Psoas muscle (tissue), 8 donors: ENCODE measurements around the gene OXNAD1. TPM values are rescaled to one million over a fixed set of nuclear protein-coding genes. Genes with fewer than 3 reads are reported as not detected.

Experiments used
- ATAC-seq, 4 donors: fragments of 200-7000 bp; cut with Tn5 transposase; one replicate each; pipeline ENCODE4 v1.9.1; 2020; ENCODE audit warnings: moderate library complexity in 3 of 4, mild to moderate bottlenecking in 2 of 4
- DNase-seq, 2 donors: peaks; one replicate each; pipeline ENCODE4 v3.0.0-alpha.2; 2020
- H3K27ac ChIP-seq: fragments of 200-600 bp; one replicate; pipeline ENCODE4 v1.8.0; 2022
- H3K27me3 ChIP-seq, 3 donors: fragments of 200-600 bp in 1 of 3; one replicate each; pipeline versions ENCODE4 v1.6.1 to v1.8.0; 2013 to 2022; ENCODE audit warnings: low read length in 2 of 3, mild to moderate bottlenecking in 2 of 3, moderate library complexity in 1 of 3; ENCODE audit not compliant: insufficient read depth in 3 of 3
- H3K36me3 ChIP-seq, 2 donors: fragments of 200-600 bp in 1 of 2; one replicate each; pipeline versions ENCODE4 v1.6.1 to v1.8.0; 2013 to 2022; ENCODE audit warnings: low read depth in 1 of 2, mild to moderate bottlenecking in 1 of 2, moderate library complexity in 1 of 2; ENCODE audit not compliant: insufficient read depth in 1 of 2
- H3K4me1 ChIP-seq: fragments of 200-600 bp; one replicate; pipeline ENCODE4 v1.8.0; 2022
- H3K4me3 ChIP-seq: fragments of 200-600 bp; one replicate; pipeline ENCODE4 v1.8.0; 2022; ENCODE audit warnings: mild to moderate bottlenecking
- H3K9me3 ChIP-seq: fragments of 200-600 bp; one replicate; pipeline ENCODE4 v1.8.0; 2022
- WGBS, 3 donors: extraction: QIAGEN DNeasy Blood & Tissue Kit; methylation state at CpG; one replicate each; pipeline versions ENCODE4 v1.1.6 to v1.1.7; 2013; 5-methylcytosine and 5-hydroxymethylcytosine counted together
- intact Hi-C, 2 donors: fragments of 100-400 bp; cut with DNase I; formaldehyde crosslinking; loops; one replicate each; pipeline versions ENCODE4 v1.11.0 to v1.14.2; 2022
- polyA plus RNA-seq, 3 donors: library from polyadenylated mRNA; stranded (reverse); fragments of 200-250 nt; gene quantifications; one replicate each; pipeline ENCODE4 v1.2.3, GENCODE V29; 2013
- total RNA-seq, 4 donors: library from RNA; stranded (reverse); fragmentation: NEBNext Ultra II Directional in 2 of 4; extraction: Animal tissue kit (Norgen Biotek cat#: 25700) in 2 of 4; gene quantifications; one replicate each; pipeline versions ENCODE4 v1.2.1 to v1.2.4, GENCODE V29; 2021 to 2023
- TF ChIP-seq, protein P1 (sequence below): fragments of 200-600 bp; IDR thresholded peaks from one replicate; pipeline ENCODE4 v1.8.0; 2022; ENCODE audit warnings: antibody characterized with exemption
- donor health status: healthy with polysubstance abuse.
- donor health status: DM: no; HTN: no; CAD: no; lungs with moderate emphysema.
- donor health status: Bipolar disorder and iron deficiency.
- donor health status: healthy.
- donor health status: DM: yes; HTN: yes; CAD: no.
- donor health status: DM: no; HTN: no; CAD: no.
- donor health status: DM: no; HTN: no; CAD: no.
- donor health status: DM: yes; HTN: yes; CAD: no.

Gene OXNAD1
- total and polyA plus RNA-seq, 7 donors: 5.4 to 24.4 (median 10.4) TPM

DNA sequence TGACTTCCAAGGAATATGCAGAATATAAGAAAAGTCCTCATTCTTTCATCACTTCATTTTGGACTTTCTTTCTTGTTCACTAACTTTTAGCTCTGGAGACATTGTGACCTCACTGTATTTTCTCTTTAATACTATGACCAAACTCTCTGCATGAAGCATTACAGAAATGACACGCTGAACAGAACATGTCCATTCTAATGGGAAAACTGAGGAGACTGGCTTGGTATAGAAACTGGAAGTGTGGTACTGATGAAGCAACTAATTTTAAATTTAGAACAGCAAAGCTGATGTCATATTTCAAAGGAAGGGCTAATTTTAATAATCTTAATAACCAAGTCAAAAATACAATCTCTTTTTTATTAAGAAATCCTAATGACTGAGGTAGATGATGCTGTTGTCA lies 5.0 kb upstream of the OXNAD1 start:
- peaks cover 64% of the 10 kb centered on the region for H3K4me1 ChIP-seq
- no peak overlapping the region for H3K4me3 ChIP-seq
- H3K27ac ChIP-seq: peak overlapping the region; percentile 6
- TF ChIP-seq, protein P1, sequence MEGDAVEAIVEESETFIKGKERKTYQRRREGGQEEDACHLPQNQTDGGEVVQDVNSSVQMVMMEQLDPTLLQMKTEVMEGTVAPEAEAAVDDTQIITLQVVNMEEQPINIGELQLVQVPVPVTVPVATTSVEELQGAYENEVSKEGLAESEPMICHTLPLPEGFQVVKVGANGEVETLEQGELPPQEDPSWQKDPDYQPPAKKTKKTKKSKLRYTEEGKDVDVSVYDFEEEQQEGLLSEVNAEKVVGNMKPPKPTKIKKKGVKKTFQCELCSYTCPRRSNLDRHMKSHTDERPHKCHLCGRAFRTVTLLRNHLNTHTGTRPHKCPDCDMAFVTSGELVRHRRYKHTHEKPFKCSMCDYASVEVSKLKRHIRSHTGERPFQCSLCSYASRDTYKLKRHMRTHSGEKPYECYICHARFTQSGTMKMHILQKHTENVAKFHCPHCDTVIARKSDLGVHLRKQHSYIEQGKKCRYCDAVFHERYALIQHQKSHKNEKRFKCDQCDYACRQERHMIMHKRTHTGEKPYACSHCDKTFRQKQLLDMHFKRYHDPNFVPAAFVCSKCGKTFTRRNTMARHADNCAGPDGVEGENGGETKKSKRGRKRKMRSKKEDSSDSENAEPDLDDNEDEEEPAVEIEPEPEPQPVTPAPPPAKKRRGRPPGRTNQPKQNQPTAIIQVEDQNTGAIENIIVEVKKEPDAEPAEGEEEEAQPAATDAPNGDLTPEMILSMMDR: no peak
- 87 to 98% (median 89%) methylated on average over 1 of the region's 1 CpG for WGBS, 3 donors
- peaks cover 9 to 37% of the 10 kb centered on the region in 2 donors for H3K36me3 ChIP-seq
- no peaks in the 10 kb centered on the region for H3K27me3 ChIP-seq
- H3K9me3 ChIP-seq: no peaks in the 10 kb centered on the region
- no peak for ATAC-seq
- intact Hi-C loops: no loop called here
- no peak for DNase-seq

DNA sequence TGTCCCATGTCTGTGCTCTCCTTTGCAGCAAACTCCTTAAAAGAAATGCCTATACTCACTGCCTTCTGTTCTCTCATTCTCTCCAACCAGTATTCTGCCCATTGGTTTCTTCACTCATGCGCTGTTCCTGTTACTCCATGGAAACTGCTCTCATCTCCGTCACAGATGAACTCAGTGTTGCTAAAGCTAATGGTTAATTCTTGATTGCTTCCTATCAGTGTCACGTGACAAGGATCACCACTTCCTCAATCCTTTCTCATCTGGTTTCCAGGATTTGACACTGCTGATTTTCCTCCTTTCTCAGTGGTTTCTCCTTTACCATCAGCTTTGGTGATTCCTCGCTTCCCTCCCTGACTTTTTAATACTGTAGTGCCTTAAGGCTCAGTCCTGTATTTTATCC lies 2.8 kb upstream of the OXNAD1 start:
- no peak overlapping the region for H3K4me3 ChIP-seq
- DNase-seq: no peak
- no peaks in the 10 kb centered on the region for H3K27me3 ChIP-seq
- H3K36me3 ChIP-seq: peaks cover 9 to 37% of the 10 kb centered on the region in 2 donors
- H3K9me3 ChIP-seq: no peaks in the 10 kb centered on the region
- intact Hi-C loops: no loop called here
- no peak for ATAC-seq
- H3K4me1 ChIP-seq: peaks cover 68% of the 10 kb centered on the region
- no peak overlapping the region for H3K27ac ChIP-seq
- 76 to 80% (median 77%) methylated on average over 4 of the region's 4 CpGs for WGBS, 3 donors
- TF ChIP-seq, protein P1: no peak

DNA sequence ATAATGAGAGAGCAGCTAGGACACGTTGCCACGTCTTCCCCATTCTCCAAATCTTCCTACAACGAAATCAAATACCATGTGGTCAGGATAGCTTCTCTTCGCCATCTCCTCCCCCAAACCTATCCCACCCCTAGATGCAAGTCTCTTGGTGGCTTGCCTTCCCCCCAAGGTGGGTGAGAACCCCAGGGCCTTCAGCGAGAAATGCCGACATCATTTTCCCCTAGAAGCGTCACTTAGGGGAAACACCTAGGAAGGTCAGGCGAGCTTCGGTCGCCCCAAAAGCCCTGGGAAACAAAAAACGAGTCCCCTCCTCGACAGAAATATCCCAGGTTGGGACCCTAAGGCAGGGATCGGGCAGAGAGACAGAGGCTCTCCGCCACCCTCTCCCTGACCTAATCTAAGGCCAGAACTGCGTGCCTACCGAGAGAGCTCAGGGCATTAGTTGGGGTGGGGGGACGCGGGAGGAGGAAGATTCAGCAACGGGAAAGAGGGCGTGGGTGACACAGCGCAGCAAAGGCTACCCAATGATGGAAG lies 771 bp upstream of the OXNAD1 start:
- no peaks in the 10 kb centered on the region for H3K9me3 ChIP-seq
- 0 to 1% (median 0%) methylated on average over 21 of the region's 21 CpGs for WGBS, 3 donors
- ATAC-seq (no peak), DNase-seq (no peak)
- TF ChIP-seq, protein P1: no peak
- no peaks in the 10 kb centered on the region for H3K27me3 ChIP-seq
- H3K36me3 ChIP-seq: peaks cover 9 to 31% of the 10 kb centered on the region in 2 donors
- peak overlapping the region; percentile 74 for H3K4me3 ChIP-seq
- intact Hi-C loops: no loop called here
- peaks cover 65% of the 10 kb centered on the region for H3K4me1 ChIP-seq
- peak overlapping the region; percentile 89 for H3K27ac ChIP-seq

DNA sequence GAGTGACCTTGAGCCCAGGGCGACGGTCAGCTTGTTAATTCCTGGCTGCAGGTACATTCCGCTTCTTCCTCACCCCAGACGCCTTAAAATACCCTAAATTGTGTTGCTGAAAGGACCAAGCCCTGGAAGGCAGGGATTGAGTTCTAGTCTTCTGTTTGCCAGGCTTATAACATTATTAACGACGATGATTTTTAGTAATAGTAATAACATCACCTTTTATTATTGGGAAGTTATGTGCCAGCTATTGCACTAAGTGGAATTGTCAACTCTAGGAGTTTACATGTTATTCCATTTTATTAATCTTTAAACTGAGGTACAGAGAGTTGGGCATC lies 409 bp downstream of the OXNAD1 start:
- Histone ChIP-seq H3K36me3 (peaks cover 6 to 31% of the 10 kb centered on the region in 2 donors), H3K4me1 (peaks cover 54% of the 10 kb centered on the region), H3K4me3 (peak overlapping the region; percentile 74), H3K9me3 (no peaks in the 10 kb centered on the region), H3K27me3 (no peaks in the 10 kb centered on the region), H3K27ac (peak overlapping the region; percentile 89)
- TF ChIP-seq, protein P1: no peak
- no peak for ATAC-seq
- no peak for DNase-seq
- 0% methylated on average over 6 of the region's 6 CpGs for WGBS, 3 donors
- intact Hi-C loops: loop anchor here in 1 of 2 donors (5.0 kb wide), 1 partner anchor 287 kb away; no protein-coding TSS in a partner anchor

DNA sequence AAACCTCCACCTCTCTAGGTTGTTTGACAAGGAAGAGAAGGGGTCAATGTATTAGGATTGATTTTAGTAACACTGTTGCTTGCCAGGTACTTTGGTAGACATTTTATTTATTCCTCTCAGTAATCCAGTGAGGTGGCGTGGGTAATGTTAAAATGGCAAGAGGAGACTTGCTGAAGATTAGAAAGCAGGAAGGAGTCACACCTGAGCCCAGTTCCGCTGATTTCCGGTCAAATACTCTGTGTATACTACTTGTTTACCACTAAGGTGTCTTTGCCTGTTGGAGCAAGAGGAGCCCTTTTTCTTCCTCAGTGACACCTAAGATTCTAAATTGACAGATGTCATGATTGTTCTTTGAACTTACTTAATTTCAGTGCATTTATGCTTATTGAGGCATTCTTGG lies 1.7 kb downstream of the OXNAD1 start:
- DNase-seq (no peak), ATAC-seq (no peak)
- peaks cover 9 to 34% of the 10 kb centered on the region in 2 donors for H3K36me3 ChIP-seq
- no peaks in the 10 kb centered on the region for H3K9me3 ChIP-seq
- 54 to 76% (median 60%) methylated on average over 3 of the region's 3 CpGs for WGBS, 3 donors
- H3K4me1 ChIP-seq: peaks cover 52% of the 10 kb centered on the region
- no peaks in the 10 kb centered on the region for H3K27me3 ChIP-seq
- TF ChIP-seq, protein P1: no peak
- intact Hi-C loops: loop anchor here in 1 of 2 donors (5.0 kb wide), 1 partner anchor 286 kb away; no protein-coding TSS in a partner anchor
- H3K4me3 ChIP-seq: peak overlapping the region; percentile 74
- peak overlapping the region; percentile 89 for H3K27ac ChIP-seq
